ENCODE data around the gene ING5. TPM values are rescaled to one million over a fixed set of nuclear protein-coding genes. Genes with fewer than 3 reads are reported as not detected.
A peak's percentile ranks its signal among the peaks of the same experiment; 100 is the strongest.

Gene ING5
- 100 to 1,000 TPM in 1 of 4 donors, 10 to 100 TPM in 3; 33.1 to 105 (median 73.5) TPM for total RNA-seq

DNA sequence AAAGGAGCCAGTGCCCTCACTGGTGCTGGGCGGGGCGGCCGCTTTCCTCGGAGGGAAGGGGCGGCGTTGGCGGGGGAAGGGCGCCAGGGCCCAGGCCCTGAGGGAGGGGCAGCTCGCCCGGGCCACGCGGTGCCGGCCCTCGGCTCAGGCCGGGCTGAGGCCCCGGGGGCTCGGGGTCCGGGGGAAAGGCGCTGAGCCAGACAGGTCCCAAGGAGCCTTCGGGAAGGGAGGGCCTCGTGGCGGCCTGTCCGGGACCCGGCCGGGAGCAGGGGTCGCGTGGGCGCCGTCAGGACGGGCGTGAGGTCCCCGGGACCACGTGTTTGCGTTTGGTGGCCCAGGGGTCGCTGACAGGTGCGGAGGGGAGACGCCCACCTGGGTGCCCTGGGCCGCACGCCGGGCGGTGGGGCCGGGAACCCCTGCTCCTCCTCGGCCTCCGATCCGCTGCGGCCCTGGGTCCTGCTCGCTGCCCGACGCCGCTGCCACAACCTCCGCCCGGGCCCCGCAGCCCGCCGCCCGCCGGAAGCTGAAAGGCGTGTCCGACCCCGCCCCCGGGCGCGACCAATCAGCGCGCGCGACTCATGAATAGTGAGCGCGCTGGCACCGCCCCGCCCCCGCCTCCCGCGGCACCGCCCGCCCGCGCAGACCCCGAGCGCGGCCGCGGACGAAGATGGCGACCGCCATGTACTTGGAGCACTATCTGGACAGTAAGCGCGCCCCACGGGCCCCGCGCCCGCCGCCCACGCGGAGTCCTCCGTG lies at the start of gene ING5:
TSS of gene ING5 (plus strand) at position 641 of the 756 bp plus-strand sequence. CDS start at position 668, 27 bp downstream.
- peak within 1 kb of the TSS; percentile 90 to 99 (median 94) for H3K27ac ChIP-seq

GRCh38 chr2:241652142-241652541 lies 49.7 kb upstream of the ING5 start:
- Histone ChIP-seq H3K36me3 (peaks cover 0 to 61% (median 0%) of the 10 kb centered on the region in 3 donors), H3K4me1 (no peaks in the 10 kb centered on the region), H3K27ac (no peak overlapping the region), H3K9me3 (no peaks in the 10 kb centered on the region), H3K27me3 (no peaks in the 10 kb centered on the region), H3K4me3 (no peak overlapping the region)
- TF ChIP-seq CTCF (IDR thresholded peaks at IDR 0.05) (no peak), POLR2A (IDR thresholded peaks at IDR 0.05) (no peak)
- no peak for DNase-seq

More for the DNA sequence above, at the start of gene ING5:
- Histone ChIP-seq H3K4me3 (peak within 1 kb of the TSS; percentile 65 to 97 (median 86)), H3K36me3 (peaks cover 0 to 13% (median 0%) of the 10 kb centered on the region in 3 donors), H3K9me3 (no peaks in the 10 kb centered on the region), H3K4me1 (peaks cover 0 to 22% (median 11%) of the 10 kb centered on the region in 4 donors), H3K27me3 (no peaks in the 10 kb centered on the region)
- peak; percentile 61 to 78 for TF ChIP-seq POLR2A (IDR thresholded peaks at IDR 0.05)
- peak in 4 of 6 experiments; percentile 33 to 53 (median 46) for TF ChIP-seq CTCF (IDR thresholded peaks at IDR 0.05)
- DNase-seq = peak; percentile 97 to 99 (median 98)

- TF ChIP-seq CTCF (IDR thresholded peaks at IDR 0.05) (no peak), POLR2A (IDR thresholded peaks at IDR 0.05) (no peak)
- no peaks in the 10 kb centered on the region for H3K4me1 ChIP-seq
- DNase-seq = no peak
- H3K4me3 ChIP-seq = no peak overlapping the region
- H3K36me3 ChIP-seq = peaks cover 0 to 67% (median 0%) of the 10 kb centered on the region in 3 donors
- H3K27ac ChIP-seq = no peak overlapping the region
- H3K27me3 ChIP-seq = no peaks in the 10 kb centered on the region
- H3K9me3 ChIP-seq = no peaks in the 10 kb centered on the region
These were observed 49.1 kb upstream of the ING5 start for GRCh38 chr2:241652722-241653121.

- Histone ChIP-seq H3K27ac (no peak overlapping the region), H3K4me1 (no peaks in the 10 kb centered on the region), H3K9me3 (no peaks in the 10 kb centered on the region), H3K27me3 (no peaks in the 10 kb centered on the region), H3K36me3 (peaks cover 0 to 73% (median 0%) of the 10 kb centered on the region in 3 donors), H3K4me3 (no peak overlapping the region)
- TF ChIP-seq CTCF (IDR thresholded peaks at IDR 0.05) (no peak), POLR2A (IDR thresholded peaks at IDR 0.05) (no peak)
- no peak for DNase-seq
These were observed 48.6 kb upstream of the ING5 start for GRCh38 chr2:241653210-241653750.

DNA sequence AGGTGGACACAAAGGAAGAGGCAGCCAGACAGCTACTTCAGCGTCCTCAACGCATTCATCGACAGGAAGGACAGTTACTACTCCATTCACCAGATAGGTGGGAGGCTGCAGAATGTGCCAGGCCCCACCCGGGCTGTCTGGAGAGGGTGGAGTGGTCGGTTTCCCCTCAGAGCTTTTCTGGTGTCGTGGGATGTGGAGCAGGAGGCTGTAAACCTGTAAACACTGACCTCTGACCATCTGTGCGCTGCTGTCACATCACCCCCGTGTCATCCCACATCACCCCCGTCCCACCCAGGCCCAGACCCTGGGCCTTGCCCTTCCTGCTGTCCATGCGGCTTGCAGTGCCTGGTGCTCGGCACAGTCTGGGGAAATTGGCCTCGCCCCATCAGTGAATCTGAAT lies 47.3 kb upstream of the ING5 start:
- no peak for TF ChIP-seq POLR2A (IDR thresholded peaks at IDR 0.05)
- no peak for TF ChIP-seq CTCF (IDR thresholded peaks at IDR 0.05)
- Histone ChIP-seq H3K4me3 (no peak overlapping the region), H3K9me3 (no peaks in the 10 kb centered on the region), H3K36me3 (peaks cover 0 to 86% (median 0%) of the 10 kb centered on the region in 3 donors), H3K27me3 (no peaks in the 10 kb centered on the region), H3K27ac (no peak overlapping the region), H3K4me1 (no peaks in the 10 kb centered on the region)
- no peak for DNase-seq
